Measurements from ENCODE around the gene GIPC3. TPM values are rescaled to one million over a fixed set of nuclear protein-coding genes. Genes with fewer than 3 reads are reported as not detected.
"Not testable (repeated sequence)": the region's sequence is repeated elsewhere in the genome, so short reads cannot be mapped to it uniquely, and the experiment has no call there.

The GIPC3 gene
- total RNA-seq, 2 experiments from 2014 or later: 0.26 to 0.31 TPM

- H3K4me1 Mint-ChIP-seq (ENCODE audit: low read depth); DNase-seq; H3K27ac Mint-ChIP-seq; H3K4me3 Mint-ChIP-seq; ATAC-seq; H3K27me3 Mint-ChIP-seq (ENCODE audit: low read depth); H3K36me3 Mint-ChIP-seq (ENCODE audit: low read depth); H3K9me3 Mint-ChIP-seq (ENCODE audit: insufficient read depth); POLR2A ChIA-PET: not testable (repeated sequence)
- CTCF ChIA-PET: interaction anchor here (1.1 kb wide), 1 partner anchor 36 kb away, joined by 3 read pairs; no protein-coding TSS in a partner anchor
Observed at GRCh38 chr19:3581792-3582191, 3.5 kb upstream of the GIPC3 start.

DNA sequence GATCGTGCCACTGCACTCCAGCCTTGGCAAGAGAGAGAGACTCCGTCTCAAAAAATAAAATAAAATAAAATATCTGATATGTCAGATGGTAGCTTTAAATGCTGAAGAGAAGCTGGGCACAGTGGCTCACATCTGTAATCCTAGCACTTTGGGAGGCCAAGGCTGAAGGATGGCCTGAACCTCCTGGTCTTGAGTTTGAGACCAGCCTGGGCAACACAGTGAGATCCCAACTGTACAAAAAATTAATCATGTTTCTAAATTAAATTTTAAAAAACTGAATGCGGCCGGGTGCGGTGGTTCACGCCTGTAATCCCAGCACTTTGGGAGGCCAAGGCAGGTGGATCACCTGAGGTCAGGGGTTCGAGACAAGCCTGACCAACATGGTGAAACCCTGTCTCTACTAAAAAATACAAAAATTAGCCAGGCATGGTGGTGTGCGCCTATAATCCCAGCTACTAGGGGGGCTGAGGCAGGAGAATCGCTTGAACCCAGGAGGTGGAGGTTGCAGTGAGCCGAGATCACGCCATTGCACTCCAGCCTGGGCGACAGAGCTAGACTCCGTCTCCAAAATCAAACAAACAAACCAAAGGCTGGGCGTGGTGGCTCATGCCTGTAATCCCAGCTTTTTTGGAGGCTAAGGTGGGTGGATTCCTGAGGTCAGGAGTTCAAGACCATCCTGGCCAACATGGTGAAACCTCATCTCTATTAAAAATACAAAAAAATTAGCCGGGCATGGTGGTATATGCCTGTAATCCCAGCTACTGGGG, 1.1 kb upstream of the GIPC3 start:
- CTCF ChIA-PET; ATAC-seq; DNase-seq; H3K4me1 Mint-ChIP-seq (ENCODE audit: low read depth); H3K27me3 Mint-ChIP-seq (ENCODE audit: low read depth); H3K27ac Mint-ChIP-seq; H3K9me3 Mint-ChIP-seq (ENCODE audit: insufficient read depth); H3K36me3 Mint-ChIP-seq (ENCODE audit: low read depth); POLR2A ChIA-PET; H3K4me3 Mint-ChIP-seq: not testable (repeated sequence)

DNA sequence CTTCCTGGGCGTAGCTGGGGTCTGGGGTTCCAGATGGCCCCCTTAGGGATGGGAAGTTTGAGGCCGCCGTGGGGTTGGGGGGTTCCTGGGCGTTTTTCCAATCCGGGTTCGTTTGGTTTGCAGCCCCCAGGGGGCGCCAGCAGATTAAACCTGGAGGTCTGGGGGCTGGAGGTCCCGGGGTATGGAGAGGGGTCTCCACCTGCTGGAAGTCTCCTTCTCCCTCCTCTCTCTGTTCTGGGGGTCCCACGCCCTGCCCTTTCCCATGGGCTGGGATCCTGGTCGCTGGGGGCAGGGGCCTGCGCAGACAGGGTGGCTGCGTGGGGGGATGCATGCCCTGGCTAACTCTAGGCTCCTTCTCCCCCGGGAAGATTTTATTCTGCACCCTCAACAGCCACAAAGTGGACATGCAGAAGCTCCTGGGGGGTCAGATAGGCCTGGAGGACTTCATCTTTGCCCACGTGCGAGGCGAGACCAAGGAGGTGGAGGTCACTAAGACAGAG, 899 bp downstream of the GIPC3 start:
- Mint-ChIP-seq H3K4me1 (ENCODE audit: low read depth) (no peaks in the 10 kb centered on the region), H3K27me3 (ENCODE audit: low read depth) (peaks cover 4% of the 10 kb centered on the region), H3K4me3 (no peak overlapping the region), H3K9me3 (ENCODE audit: insufficient read depth) (no peaks in the 10 kb centered on the region), H3K27ac (no peak overlapping the region), H3K36me3 (ENCODE audit: low read depth) (no peaks in the 10 kb centered on the region)
- DNase-seq (peak; percentile 48), ATAC-seq (peak; percentile 42)
- POLR2A ChIA-PET: interaction anchor here (0.9 kb wide), 1 partner anchor 27 kb away, joined by 3 read pairs; no protein-coding TSS in a partner anchor
- CTCF ChIA-PET: interaction anchor here (0.9 to 1.3 kb wide), 7 partner anchors 12 to 143 kb away, joined by 3 to 5 read pairs (median 3); no protein-coding TSS in a partner anchor

DNA sequence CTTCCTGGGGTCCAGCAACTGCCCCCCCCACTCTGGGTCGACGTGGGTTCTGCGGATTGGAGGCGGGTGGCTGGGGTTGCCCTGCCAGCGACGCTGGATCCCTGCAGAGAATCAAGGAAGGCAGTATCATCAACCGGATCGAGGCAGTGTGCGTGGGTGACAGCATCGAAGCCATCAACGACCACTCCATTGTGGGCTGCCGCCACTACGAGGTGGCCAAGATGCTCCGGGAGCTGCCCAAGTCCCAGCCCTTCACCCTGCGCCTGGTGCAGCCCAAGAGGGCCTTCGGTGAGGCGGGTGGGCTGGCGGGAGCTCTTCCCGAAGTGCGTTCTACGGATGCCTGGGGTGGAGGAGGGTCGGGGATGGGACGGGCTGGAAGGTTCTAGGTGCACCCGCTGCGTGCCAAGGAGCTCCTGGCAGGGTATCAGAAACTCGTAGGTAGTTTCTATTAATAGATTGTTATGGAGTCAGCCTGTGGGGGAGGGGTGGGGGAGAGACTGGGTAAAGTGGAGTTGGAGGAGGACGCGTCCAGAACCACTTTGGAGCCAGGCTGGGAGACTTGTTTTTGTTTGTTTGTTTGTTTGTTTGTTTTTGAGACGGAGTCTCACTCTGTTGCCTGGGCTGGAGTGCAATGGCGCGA, 1.5 kb downstream of the GIPC3 start:
- POLR2A ChIA-PET: no interaction called here
- no peak for ATAC-seq
- Mint-ChIP-seq H3K4me3 (no peak overlapping the region), H3K36me3 (ENCODE audit: low read depth) (no peaks in the 10 kb centered on the region), H3K9me3 (ENCODE audit: insufficient read depth) (no peaks in the 10 kb centered on the region), H3K4me1 (ENCODE audit: low read depth) (no peaks in the 10 kb centered on the region), H3K27ac (no peak overlapping the region), H3K27me3 (ENCODE audit: low read depth) (peaks cover 4% of the 10 kb centered on the region)
- CTCF ChIA-PET: interaction anchor here (1.1 to 1.3 kb wide), 3 partner anchors 18 to 262 kb away, joined by 3 read pairs; no protein-coding TSS in a partner anchor
- DNase-seq: no peak

- Mint-ChIP-seq H3K4me3 (no peak overlapping the region), H3K36me3 (ENCODE audit: low read depth) (no peaks in the 10 kb centered on the region), H3K27ac (no peak overlapping the region), H3K4me1 (ENCODE audit: low read depth) (no peaks in the 10 kb centered on the region), H3K9me3 (ENCODE audit: insufficient read depth) (no peaks in the 10 kb centered on the region), H3K27me3 (ENCODE audit: low read depth) (peaks cover 2% of the 10 kb centered on the region)
- no peak for DNase-seq
- CTCF ChIA-PET: no interaction called here
- ATAC-seq: no peak
- POLR2A ChIA-PET: no interaction called here
Observed at GRCh38 chr19:3589439-3589838, 4.2 kb downstream of the GIPC3 start.

- Mint-ChIP-seq H3K36me3 (ENCODE audit: low read depth) (no peaks in the 10 kb centered on the region), H3K27me3 (ENCODE audit: low read depth) (peaks cover 2% of the 10 kb centered on the region), H3K4me3 (no peak overlapping the region), H3K4me1 (ENCODE audit: low read depth) (no peaks in the 10 kb centered on the region), H3K27ac (no peak overlapping the region), H3K9me3 (ENCODE audit: insufficient read depth) (no peaks in the 10 kb centered on the region)
- ATAC-seq: no peak
- CTCF ChIA-PET: no interaction called here
- no peak for DNase-seq
- POLR2A ChIA-PET: no interaction called here
Observed at GRCh38 chr19:3589949-3590348, 4.7 kb downstream of the GIPC3 start.

DNA sequence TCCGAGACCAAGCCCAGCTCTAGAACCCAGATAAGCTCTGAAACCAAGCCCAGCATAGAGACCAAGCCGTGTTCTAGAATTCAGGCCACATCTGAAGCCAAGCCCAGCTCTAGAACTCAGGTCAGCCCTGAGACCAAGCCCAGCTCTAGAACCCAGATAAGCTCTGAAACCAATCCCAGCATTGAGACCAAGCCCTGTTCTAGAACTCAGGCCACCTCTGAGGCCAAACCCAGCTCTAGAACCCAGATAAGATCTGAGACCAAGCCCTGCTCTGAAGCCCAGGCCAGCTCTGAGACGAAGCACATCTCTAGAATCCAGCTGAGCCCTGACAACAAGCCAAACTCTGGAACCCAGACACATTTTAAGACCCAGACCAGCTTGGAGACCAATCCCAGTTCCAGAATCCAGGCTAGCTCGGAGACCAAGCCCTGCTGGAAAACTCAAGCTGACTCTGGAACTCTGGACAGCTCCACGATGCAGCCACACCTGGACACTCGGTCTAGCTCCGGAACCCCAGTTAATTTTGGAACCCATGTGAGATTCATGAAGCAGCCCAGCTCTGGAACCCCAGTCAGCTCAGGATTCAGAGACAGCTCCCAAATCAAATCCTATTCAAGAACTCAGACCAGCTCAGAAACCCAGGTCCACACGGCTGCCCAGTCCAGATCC, 5.8 kb downstream of the GIPC3 start:
- CTCF ChIA-PET: interaction anchor here (0.7 to 1.4 kb wide), 5 partner anchors 9 to 118 kb away, joined by 3 read pairs; no protein-coding TSS in a partner anchor
- ATAC-seq: no peak

GRCh38 chr19:3591876-3592613, 6.8 kb downstream of the GIPC3 start:
- no peak overlapping the region for H3K4me3 Mint-ChIP-seq

More for the DNA sequence above, 5.8 kb downstream of the GIPC3 start:
- H3K27ac Mint-ChIP-seq: no peak overlapping the region
- H3K4me1 Mint-ChIP-seq (ENCODE audit: low read depth): no peaks in the 10 kb centered on the region
- H3K9me3 Mint-ChIP-seq (ENCODE audit: insufficient read depth): no peaks in the 10 kb centered on the region
- no peak for DNase-seq
- POLR2A ChIA-PET: interaction anchor here (0.7 to 0.9 kb wide), 3 partner anchors 13 to 91 kb away, joined by 3 read pairs; partner anchors contain the start of gene DOHH
- no peak overlapping the region for H3K4me3 Mint-ChIP-seq
- peaks cover 2% of the 10 kb centered on the region for H3K27me3 Mint-ChIP-seq (ENCODE audit: low read depth)
- no peaks in the 10 kb centered on the region for H3K36me3 Mint-ChIP-seq (ENCODE audit: low read depth)

DNA sequence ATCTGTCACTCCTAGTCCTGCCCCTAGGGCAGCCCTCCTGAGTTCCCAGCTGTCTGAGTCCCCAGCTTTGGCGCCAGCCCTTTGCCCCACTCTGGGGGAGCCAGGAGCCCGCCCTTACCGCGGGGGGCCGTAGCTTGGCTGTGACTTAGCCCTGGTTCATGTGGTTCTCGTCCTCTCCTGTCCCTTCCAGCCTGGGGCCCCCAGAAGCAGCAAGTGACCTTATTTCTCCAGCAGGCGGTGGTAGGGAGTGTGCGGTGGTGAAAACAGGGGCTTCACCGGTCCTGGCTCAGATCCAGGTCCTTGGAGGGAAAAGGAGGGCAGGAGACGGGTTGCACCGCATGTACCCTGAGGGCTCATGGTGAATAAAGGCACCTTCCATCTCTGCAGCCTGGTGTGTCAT, 7.9 kb downstream of the GIPC3 start:
- H3K27me3 Mint-ChIP-seq (ENCODE audit: low read depth): peaks cover 2% of the 10 kb centered on the region
- CTCF ChIA-PET: no interaction called here
- no peak for DNase-seq

More at GRCh38 chr19:3591876-3592613, 6.8 kb downstream of the GIPC3 start:
- CTCF ChIA-PET: interaction anchor here (0.8 to 1.4 kb wide), 3 partner anchors 9 to 119 kb away, joined by 3 read pairs; no protein-coding TSS in a partner anchor
- H3K9me3 Mint-ChIP-seq (ENCODE audit: insufficient read depth): no peaks in the 10 kb centered on the region
- POLR2A ChIA-PET: interaction anchor here (0.7 to 0.9 kb wide), 2 partner anchors 13 to 16 kb away, joined by 3 read pairs; no protein-coding TSS in a partner anchor
- H3K36me3 Mint-ChIP-seq (ENCODE audit: low read depth): no peaks in the 10 kb centered on the region
- no peaks in the 10 kb centered on the region for H3K4me1 Mint-ChIP-seq (ENCODE audit: low read depth)
- no peak for DNase-seq
- peaks cover 2% of the 10 kb centered on the region for H3K27me3 Mint-ChIP-seq (ENCODE audit: low read depth)
- no peak for ATAC-seq
- H3K27ac Mint-ChIP-seq: no peak overlapping the region

GRCh38 chr19:3595521-3596061, 10.3 kb downstream of the GIPC3 start:
- Mint-ChIP-seq H3K9me3 (ENCODE audit: insufficient read depth) (no peaks in the 10 kb centered on the region), H3K27me3 (ENCODE audit: low read depth) (peaks cover 2% of the 10 kb centered on the region), H3K27ac (no peak overlapping the region), H3K4me1 (ENCODE audit: low read depth) (no peaks in the 10 kb centered on the region), H3K4me3 (no peak overlapping the region), H3K36me3 (ENCODE audit: low read depth) (no peaks in the 10 kb centered on the region)
- ATAC-seq (no peak), DNase-seq (no peak)
- POLR2A ChIA-PET: no interaction called here
- CTCF ChIA-PET: no interaction called here

More for the DNA sequence above, 7.9 kb downstream of the GIPC3 start:
- H3K36me3 Mint-ChIP-seq (ENCODE audit: low read depth): no peaks in the 10 kb centered on the region
- no peak overlapping the region for H3K27ac Mint-ChIP-seq
- no peaks in the 10 kb centered on the region for H3K9me3 Mint-ChIP-seq (ENCODE audit: insufficient read depth)
- H3K4me1 Mint-ChIP-seq (ENCODE audit: low read depth): no peaks in the 10 kb centered on the region
- no peak overlapping the region for H3K4me3 Mint-ChIP-seq
- POLR2A ChIA-PET: no interaction called here
- ATAC-seq: no peak

- H3K4me1 Mint-ChIP-seq (ENCODE audit: low read depth): no peaks in the 10 kb centered on the region
- ChIA-PET POLR2A (no interaction called here), CTCF (no interaction called here)
- no peak overlapping the region for H3K27ac Mint-ChIP-seq
- H3K4me3 Mint-ChIP-seq: no peak overlapping the region
- DNase-seq (no peak), ATAC-seq (no peak)
- no peaks in the 10 kb centered on the region for H3K9me3 Mint-ChIP-seq (ENCODE audit: insufficient read depth)
- no peaks in the 10 kb centered on the region for H3K36me3 Mint-ChIP-seq (ENCODE audit: low read depth)
- H3K27me3 Mint-ChIP-seq (ENCODE audit: low read depth): no peaks in the 10 kb centered on the region
Observed at GRCh38 chr19:3599776-3600187, 14.5 kb downstream of the GIPC3 start.
